ENCODE measurements around the gene NDUFV3. TPM values are rescaled to one million over a fixed set of nuclear protein-coding genes. Genes with fewer than 3 reads are reported as not detected.

The NDUFV3 gene
- total and polyA plus RNA-seq, 2 of the 13 experiments (the other 11 are each of a cell fraction or from before 2014, with no cell fraction given), result 14.2 to 29.6 TPM

GRCh38 chr21:42855937-42856335, 37.2 kb upstream of the NDUFV3 start:
- ATAC-seq, result no peak
- intact Hi-C loops (cut with micrococcal nuclease; ENCODE audit: unreplicated experiment), result no loop called here
- no peak overlapping the region for H3K27ac ChIP-seq (ENCODE audit: extremely low read length, insufficient read depth, low read length)
- no peaks in the 10 kb centered on the region; a peak in 1 of 5 replicates for H3K27me3 ChIP-seq (ENCODE audit: control insufficient read depth in 1 of 2, insufficient read depth in 2 of 2, low read length in 2 of 2)
- H3K9me3 ChIP-seq (ENCODE audit: low read length), result no peaks in the 10 kb centered on the region
- 88% methylated on average over 18 of the region's 18 CpGs for WGBS (ENCODE audit: low lambda C conversion rate)
- peaks cover 53 to 93% of the 10 kb centered on the region in 2 experiments for H3K36me3 ChIP-seq (replicated peaks in 1 of 2; ENCODE audit: control insufficient read depth in 1 of 2, insufficient read depth in 2 of 2, low read length in 2 of 2)
- no peaks in the 10 kb centered on the region for H3K4me1 ChIP-seq (ENCODE audit: insufficient read depth, low read length)
- H3K9ac ChIP-seq (ENCODE audit: insufficient read depth, low read depth, low read length), result no peak overlapping the region
- ChIA-PET POLR2A (no interaction called here), CTCF (ENCODE audit: low intra/inter-chr PET ratio, low total read pairs) (no interaction called here)
- BruUV-seq (replicated peaks), result no TSS peak
- no peak for FAIRE-seq
- DNase-seq (ENCODE audit: low spot score), result no peak
- H3K79me2 ChIP-seq (ENCODE audit: insufficient read depth, low read length), result no peaks in the 10 kb centered on the region
- in situ Hi-C loops (cut with HindIII; ENCODE audit: extremely low pct_ligation_motif_present, low pct_unique_long_range_greater_than_20kb), result no loop called here
- H4K20me1 ChIP-seq (ENCODE audit: insufficient read depth, low read length), result no peaks in the 10 kb centered on the region
- no peak overlapping the region for H3K4me3 ChIP-seq (replicated peaks in 1 of 3; ENCODE audit: insufficient read depth in 1 of 3, low read depth in 2 of 3, low read length in 3 of 3)
- H2AFZ ChIP-seq (ENCODE audit: low read length), result no peak overlapping the region
- no peak overlapping the region for H3K4me2 ChIP-seq (ENCODE audit: low read depth, low read length)
- TF ChIP-seq TBL1XR1 (IDR thresholded peaks at IDR 0.05; ENCODE audit: borderline replicate concordance, low read length, partially characterized antibody) (no peak), WIZ (CRISPR knock-in tag; IDR thresholded peaks at IDR 0.05) (no peak), SMYD3 (CRISPR knock-in tag; IDR thresholded peaks at IDR 0.05) (no peak), ZBTB38 (CRISPR knock-in tag; IDR thresholded peaks at IDR 0.05) (no peak), CEBPB (IDR thresholded peaks at IDR 0.05; ENCODE audit: borderline replicate concordance, low read depth, low read length) (no peak), ZBTB42 (CRISPR knock-in tag; IDR thresholded peaks at IDR 0.05) (no peak), RERE (CRISPR knock-in tag; IDR thresholded peaks at IDR 0.05; ENCODE audit: low read depth) (no peak), FOSL1 (CRISPR knock-in tag; IDR thresholded peaks at IDR 0.05; ENCODE audit: borderline replicate concordance) (no peak), ZNF512B (CRISPR knock-in tag; IDR thresholded peaks at IDR 0.05; ENCODE audit: borderline replicate concordance) (no peak), ARID5B (CRISPR knock-in tag; IDR thresholded peaks at IDR 0.05) (no peak), LCORL (IDR thresholded peaks at IDR 0.05) (no peak), LCORL (CRISPR knock-in tag; IDR thresholded peaks at IDR 0.05) (no peak)
